Pancreas (tissue), 10 donors: Measurements from ENCODE around the gene GALNT13. TPM values are rescaled to one million over a fixed set of nuclear protein-coding genes. Genes with fewer than 3 reads are reported as not detected.

ENCODE experiments used
- ATAC-seq, 4 donors: fragments of 200-7000 bp; cut with Tn5 transposase; one replicate each; pipeline versions ENCODE4 v1.8.0 to v1.9.1; 2020; ENCODE audit warnings: mild to moderate bottlenecking in 4 of 4, moderate library complexity in 4 of 4
- DNase-seq, 6 donors: peaks; one replicate each; pipeline ENCODE4 v3.0.0-alpha.2; 2020
- FAIRE-seq: peaks from 2 replicates; lab custom pipeline; 2012; peaks lifted over from hg19 to GRCh38; lab: Jason Lieb, UNC
- H3K27ac ChIP-seq, 4 donors: fragments of 200-600 bp; sonication (generic); 1 replicate in 3 of 4; 2 replicates in 1 of 4; pipeline versions ENCODE4 v1.5.0 to v1.8.0; 2020
- H3K27me3 ChIP-seq, 4 donors: fragments of 200-600 bp; one replicate each; pipeline ENCODE4 v1.8.0; 2021
- H3K36me3 ChIP-seq, 3 donors: fragments of 200-600 bp; sonication (generic) in 1 of 3; one replicate each; pipeline versions ENCODE4 v1.5.0 to v1.8.0; 2020 to 2021
- H3K4me1 ChIP-seq, 3 donors: fragments of 200-600 bp; one replicate each; pipeline ENCODE4 v1.8.0; 2021
- H3K4me3 ChIP-seq, 4 donors: fragments of 200-600 bp; sonication (generic) in 2 of 4; one replicate each; pipeline versions ENCODE4 v1.5.0 to v1.8.0; 2020 to 2021
- H3K9me3 ChIP-seq, 4 donors: fragments of 200-600 bp; one replicate each; pipeline ENCODE4 v1.8.0; 2021
- CTCF ChIP-seq, 4 donors: fragments of 200-600 bp; sonication (generic) in 3 of 4; IDR thresholded peaks; one replicate each; pipeline versions ENCODE4 v1.5.0 to v1.8.0; 2021; ENCODE audit warnings: antibody characterized with exemption in 4 of 4
- WGBS, 2 donors: extraction: QIAGEN DNeasy Blood & Tissue Kit; methylation state at CpG; one replicate each; pipeline ENCODE4 v1.1.7; 2013; 5-methylcytosine and 5-hydroxymethylcytosine counted together
- intact Hi-C, 3 donors: fragments of 100-400 bp; cut with DNase I; formaldehyde crosslinking; loops; one replicate each; pipeline versions ENCODE4 v1.11.1 to v1.14.2; 2022
- polyA plus RNA-seq, 2 donors: library from polyadenylated mRNA; stranded (reverse); fragments of 200-250 nt; gene quantifications; one replicate each; pipeline ENCODE4 v1.2.3, GENCODE V29; 2013
- total RNA-seq, 6 donors: library from RNA; stranded (reverse); fragmentation: NEBNext Ultra II Directional in 4 of 6; extraction: Animal tissue kit (Norgen Biotek cat#: 25700) in 4 of 6; gene quantifications; one replicate each; pipeline versions ENCODE4 v1.2.1 to v1.2.4, GENCODE V29; 2021 to 2023
- donor health status: healthy with polysubstance abuse.
- donor health status: DM: no; HTN: no; CAD: no; lungs with moderate emphysema.
- donor health status: DM: no; HTN: no; CAD: no.
- donor health status: control.
- donor health status: control.
- donor health status: Bipolar disorder and iron deficiency.
- donor health status: DM: yes; HTN: yes; CAD: no.
- donor health status: DM: no; HTN: no; CAD: no.
- donor health status: DM: no; HTN: no; CAD: no.
- donor health status: DM: yes; HTN: yes; CAD: no.

GALNT13 gene
- total and polyA plus RNA-seq, 8 donors, result 0.09 to 1.8 (median 0.74) TPM

DNA sequence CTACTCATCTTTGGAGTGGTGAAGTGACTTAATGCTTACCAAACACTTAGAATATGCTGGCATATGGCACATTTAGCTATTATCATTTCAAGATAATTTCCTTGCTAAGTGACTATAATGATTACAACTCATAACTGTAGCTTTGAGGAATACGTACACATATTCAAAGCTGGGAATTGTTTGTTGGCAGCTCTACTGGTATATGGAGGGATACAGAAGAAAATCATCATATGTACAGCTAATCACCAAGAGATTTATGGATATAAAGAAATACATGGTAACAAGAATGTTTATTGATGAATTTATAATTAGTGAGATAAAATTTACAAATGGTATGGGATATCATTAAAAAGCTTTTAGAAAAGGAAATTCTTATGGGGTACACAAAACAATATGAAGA lies 207.2 kb downstream of the GALNT13 start:
- H3K4me1 ChIP-seq, result no peaks in the 10 kb centered on the region
- H3K36me3 ChIP-seq, result no peaks in the 10 kb centered on the region
- ATAC-seq, result no peak
- H3K27me3 ChIP-seq, result no peaks in the 10 kb centered on the region
- no peak for TF ChIP-seq CTCF (IDR thresholded peaks at IDR 0.05)
- intact Hi-C loops, result no loop called here
- no peak for FAIRE-seq
- no peaks in the 10 kb centered on the region for H3K9me3 ChIP-seq
- no peak for DNase-seq
- H3K27ac ChIP-seq, result no peak overlapping the region
- no peak overlapping the region for H3K4me3 ChIP-seq
- WGBS, 2 donors, result 37 to 61% methylated on average over 1 of the region's 1 CpG

DNA sequence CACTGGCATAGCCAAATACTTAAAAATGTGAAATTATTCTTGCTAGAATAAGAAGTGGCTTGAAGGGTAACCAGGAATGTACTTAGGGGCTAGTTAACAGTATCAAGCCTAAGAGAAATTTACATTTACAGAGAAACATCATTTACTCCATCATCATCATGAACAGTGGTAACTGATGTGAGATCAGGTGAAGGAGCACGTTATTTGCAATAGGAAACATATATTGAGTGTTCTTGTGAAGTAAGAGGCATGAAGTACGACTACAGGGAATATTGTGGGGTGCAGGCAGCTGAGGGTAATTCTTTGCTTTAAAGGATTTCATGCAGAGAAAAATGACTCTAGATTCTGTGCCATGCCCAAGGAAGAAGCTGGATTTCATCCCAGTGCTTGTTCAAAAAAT lies 220.8 kb downstream of the GALNT13 start:
- Histone ChIP-seq H3K4me1 (no peaks in the 10 kb centered on the region), H3K36me3 (no peaks in the 10 kb centered on the region), H3K4me3 (no peak overlapping the region), H3K27me3 (no peaks in the 10 kb centered on the region), H3K9me3 (no peaks in the 10 kb centered on the region), H3K27ac (no peak overlapping the region)
- FAIRE-seq (no peak), ATAC-seq (no peak), DNase-seq (no peak)
- WGBS, 2 donors, result 39 to 53% methylated on average over 2 of the region's 2 CpGs
- intact Hi-C loops, result no loop called here
- TF ChIP-seq CTCF (IDR thresholded peaks at IDR 0.05), result no peak

DNA sequence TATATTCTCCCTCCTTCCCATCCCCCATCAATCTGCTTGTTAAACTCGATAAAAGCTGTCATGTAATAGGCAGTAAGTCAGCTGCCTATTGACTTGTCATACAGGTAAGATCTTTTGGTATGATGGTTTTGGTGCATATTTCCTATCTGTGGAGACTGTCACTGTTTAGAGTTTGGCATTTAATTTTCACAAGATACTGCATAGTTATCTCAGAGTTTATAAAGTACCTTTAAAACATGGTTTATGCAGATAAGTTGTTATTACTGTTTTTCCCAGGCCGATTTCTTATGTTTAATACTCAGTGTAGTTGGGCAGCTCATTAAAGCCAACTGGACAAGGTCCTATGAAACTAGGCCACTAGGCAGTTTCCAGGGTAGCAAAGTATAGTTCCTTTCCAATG lies 222.1 kb downstream of the GALNT13 start:
- no peak for TF ChIP-seq CTCF (IDR thresholded peaks at IDR 0.05)
- WGBS, 2 donors, result 41 to 56% methylated on average over 2 of the region's 2 CpGs
- Histone ChIP-seq H3K36me3 (no peaks in the 10 kb centered on the region), H3K4me1 (no peaks in the 10 kb centered on the region), H3K4me3 (no peak overlapping the region), H3K27me3 (no peaks in the 10 kb centered on the region), H3K9me3 (no peaks in the 10 kb centered on the region), H3K27ac (no peak overlapping the region)
- ATAC-seq (no peak), DNase-seq (no peak), FAIRE-seq (no peak)
- intact Hi-C loops, result no loop called here

DNA sequence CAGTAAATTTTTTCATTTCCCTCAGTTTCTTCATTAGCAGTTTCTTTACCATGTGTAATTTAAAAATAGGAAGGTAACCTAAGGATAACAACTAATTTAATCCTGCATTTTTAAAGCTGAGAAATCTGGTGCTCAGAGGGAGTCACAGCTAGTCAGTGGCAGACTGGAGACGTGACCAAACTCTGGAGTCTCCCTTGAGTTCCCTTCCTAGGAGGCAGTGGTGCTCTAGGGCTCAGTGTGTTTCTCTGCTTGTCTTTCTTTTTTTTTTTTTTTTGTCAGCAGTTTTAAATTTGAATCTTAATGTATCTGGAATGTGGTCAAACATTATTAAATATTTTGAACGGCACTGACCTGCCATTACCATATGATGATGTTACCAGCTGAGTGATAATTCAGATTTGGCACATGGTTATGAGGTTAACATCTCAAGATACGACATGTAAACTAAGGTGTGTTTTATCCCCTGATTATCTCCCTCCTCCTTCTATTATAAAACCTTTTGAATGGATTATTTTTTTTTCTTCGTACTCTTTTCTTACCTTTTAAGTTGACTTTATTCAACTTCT lies 226.2 kb downstream of the GALNT13 start:
- H3K4me1 ChIP-seq, result no peaks in the 10 kb centered on the region
- FAIRE-seq, result no peak
- no peak for ATAC-seq
- DNase-seq, result no peak
- H3K4me3 ChIP-seq, result no peak overlapping the region
- WGBS, 2 donors, result 63 to 69% methylated on average over 4 of the region's 4 CpGs
- no peaks in the 10 kb centered on the region for H3K9me3 ChIP-seq
- no peak overlapping the region for H3K27ac ChIP-seq
- no peaks in the 10 kb centered on the region for H3K36me3 ChIP-seq
- TF ChIP-seq CTCF (IDR thresholded peaks at IDR 0.05), result no peak
- intact Hi-C loops, result no loop called here
- no peaks in the 10 kb centered on the region for H3K27me3 ChIP-seq

DNA sequence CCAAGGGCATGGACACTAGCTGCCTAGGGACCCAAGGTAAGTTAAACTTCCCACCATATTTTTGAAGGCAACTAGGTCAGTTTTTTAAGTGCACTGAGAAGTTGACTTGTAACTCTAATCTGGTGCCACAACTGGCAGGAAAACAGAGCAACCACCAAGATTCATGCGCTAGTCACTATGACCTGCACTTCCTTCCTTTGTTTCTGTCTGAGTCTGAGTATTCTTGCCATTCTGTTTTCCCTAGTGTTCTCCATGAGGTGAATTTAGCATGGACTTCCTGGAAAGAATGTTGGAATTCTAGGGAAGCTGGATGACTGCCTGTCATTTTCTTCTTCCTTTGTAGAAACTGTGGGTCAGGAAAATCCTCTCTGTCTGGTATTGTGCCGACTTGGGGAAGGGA lies 249.0 kb downstream of the GALNT13 start:
- ATAC-seq (no peak), FAIRE-seq (no peak), DNase-seq (no peak)
- no peaks in the 10 kb centered on the region for H3K27me3 ChIP-seq
- no peak for TF ChIP-seq CTCF (IDR thresholded peaks at IDR 0.05)
- WGBS, 2 donors, result 54 to 72% methylated on average over 2 of the region's 2 CpGs
- H3K9me3 ChIP-seq, result no peaks in the 10 kb centered on the region
- no peaks in the 10 kb centered on the region for H3K4me1 ChIP-seq
- intact Hi-C loops, result no loop called here
- no peaks in the 10 kb centered on the region for H3K36me3 ChIP-seq
- H3K4me3 ChIP-seq, result no peak overlapping the region
- H3K27ac ChIP-seq, result no peak overlapping the region
